DLD1 (cell line): ENCODE results near the gene AFTPH.

Source experiments
- in situ Hi-C: cut with HindIII; loops from 2 replicates; pipeline ENCODE4 v1.10.0; 2017; ENCODE audit warnings: low sequenced_read_pairs

The AFTPH gene

DNA sequence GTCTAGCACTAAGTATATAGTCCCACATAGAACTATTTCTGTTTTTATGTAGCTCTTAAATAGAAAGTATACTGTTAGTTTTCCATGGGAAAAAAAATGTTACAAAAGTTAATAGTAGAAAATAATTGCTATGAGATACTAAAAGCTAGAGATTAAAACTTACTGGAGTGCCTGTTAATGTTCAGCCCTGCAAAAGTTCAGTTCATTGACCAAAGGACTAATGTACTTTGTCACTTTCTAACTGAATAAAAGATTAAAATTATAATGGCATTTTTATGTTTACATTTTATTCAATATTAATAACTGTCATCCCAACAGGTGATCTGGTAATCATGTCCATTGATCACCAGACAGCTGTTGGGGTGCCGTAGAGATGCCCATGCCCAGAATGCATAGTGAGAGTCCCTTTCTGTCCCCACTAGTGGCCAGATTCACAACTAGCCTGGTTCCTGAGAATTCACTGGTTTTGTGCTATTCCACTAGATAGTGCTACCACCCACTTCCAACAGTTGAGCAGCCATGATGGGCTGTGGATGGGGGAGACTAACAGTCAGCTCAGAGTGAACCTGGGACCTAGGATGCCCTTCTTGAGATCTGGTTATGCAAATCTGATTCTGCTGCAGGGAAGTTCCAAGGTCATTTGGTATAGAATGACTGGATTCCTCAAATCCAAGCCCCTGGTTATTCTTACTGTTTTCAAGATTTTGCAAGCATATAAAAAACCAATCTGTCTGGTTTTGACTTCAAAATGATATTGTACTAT is 57.8 kb downstream of the AFTPH start:
- in situ Hi-C loops, result no loop called here

DNA sequence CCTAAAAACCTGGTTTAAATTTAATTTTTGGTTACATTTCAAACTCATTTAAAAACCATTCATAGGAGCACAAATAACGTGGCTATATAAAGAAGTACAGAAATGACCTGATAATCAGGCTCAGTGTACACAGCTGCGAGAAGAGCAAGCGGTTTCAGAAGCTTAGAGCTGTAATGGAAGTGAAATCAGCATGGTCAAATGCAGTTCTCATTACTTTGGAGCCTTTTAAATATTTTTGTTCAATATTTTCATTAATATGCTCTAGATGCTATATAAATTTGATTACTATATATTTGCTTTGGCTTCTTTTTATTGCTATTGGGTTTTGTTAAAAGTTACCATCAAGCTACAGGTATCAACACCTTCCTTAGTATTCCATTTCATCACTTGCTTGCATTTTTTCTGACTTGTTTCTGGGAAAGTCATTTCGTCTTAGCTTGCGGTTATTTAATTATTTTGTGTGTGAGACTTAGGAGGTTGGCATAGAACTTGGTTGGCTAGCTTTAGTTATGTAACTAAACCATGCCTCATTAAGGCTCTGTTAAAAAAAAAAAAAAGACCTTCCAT is 58.7 kb downstream of the AFTPH start:
- in situ Hi-C loops, result no loop called here

GRCh38 chr2:64586054-64586453 is 61.9 kb downstream of the AFTPH start:
- in situ Hi-C loops, result no loop called here

DNA sequence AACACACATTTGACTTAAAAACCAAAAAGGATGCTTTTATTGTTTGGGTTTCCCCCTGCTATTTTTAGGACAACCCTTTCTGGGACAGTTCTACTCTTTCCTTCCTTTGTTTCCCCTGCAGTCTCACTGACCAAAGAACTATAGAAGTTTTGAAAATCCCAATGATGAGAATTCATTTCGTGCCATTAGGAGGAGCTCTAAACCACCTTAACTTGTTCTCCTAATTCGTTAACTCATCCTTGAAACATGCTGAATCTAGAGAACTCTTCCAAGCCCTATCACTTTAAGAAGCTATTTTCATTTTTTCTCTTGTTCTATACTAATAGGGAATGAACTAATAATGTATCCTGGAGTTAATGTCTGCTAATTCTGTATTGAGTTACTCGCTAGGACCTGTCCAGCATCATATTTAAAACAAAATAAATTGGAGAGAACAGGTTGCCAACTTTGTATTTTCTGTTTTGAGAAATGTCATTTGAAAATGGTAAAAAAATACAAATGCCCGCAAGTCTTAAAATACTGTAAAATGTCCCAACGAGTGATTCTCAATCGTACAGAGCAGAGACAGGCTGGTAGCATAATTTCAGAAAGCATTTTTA is 62.9 kb downstream of the AFTPH start:
- in situ Hi-C loops, result no loop called here

GRCh38 chr2:64587561-64587960 is 63.4 kb downstream of the AFTPH start:
- in situ Hi-C loops, result no loop called here

- in situ Hi-C loops, result no loop called here
These were observed 67.1 kb downstream of the AFTPH start for GRCh38 chr2:64591188-64591587.

DNA sequence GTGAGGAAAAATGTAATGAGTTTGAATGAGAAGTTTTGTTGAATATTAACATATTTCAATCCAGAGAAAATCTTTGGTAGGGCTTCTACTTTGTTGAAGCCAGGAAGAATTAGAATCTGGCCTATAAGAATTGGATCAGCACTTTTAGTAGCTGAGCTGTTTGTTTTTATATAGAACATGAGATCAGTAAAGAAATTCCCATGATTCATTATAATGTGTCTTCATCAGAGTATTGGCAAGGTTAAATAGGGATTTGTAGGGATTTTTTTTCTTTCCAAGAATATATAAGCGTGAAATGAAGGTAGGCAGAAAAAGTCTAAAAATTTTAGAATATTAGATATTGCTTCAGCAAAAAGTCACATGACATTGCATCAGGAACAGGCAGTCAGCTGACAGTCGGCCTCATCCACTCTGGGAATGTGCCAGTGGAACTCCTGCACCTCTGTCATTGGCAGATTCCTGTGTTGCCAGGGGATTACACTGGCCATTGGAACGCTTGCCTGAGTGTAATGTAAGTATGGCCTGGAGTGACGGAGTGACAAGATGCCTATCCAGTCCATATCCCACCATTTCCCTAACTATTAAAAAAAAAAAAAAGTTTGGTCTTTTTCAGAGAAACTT is 69.0 kb downstream of the AFTPH start:
- in situ Hi-C loops, result no loop called here

DNA sequence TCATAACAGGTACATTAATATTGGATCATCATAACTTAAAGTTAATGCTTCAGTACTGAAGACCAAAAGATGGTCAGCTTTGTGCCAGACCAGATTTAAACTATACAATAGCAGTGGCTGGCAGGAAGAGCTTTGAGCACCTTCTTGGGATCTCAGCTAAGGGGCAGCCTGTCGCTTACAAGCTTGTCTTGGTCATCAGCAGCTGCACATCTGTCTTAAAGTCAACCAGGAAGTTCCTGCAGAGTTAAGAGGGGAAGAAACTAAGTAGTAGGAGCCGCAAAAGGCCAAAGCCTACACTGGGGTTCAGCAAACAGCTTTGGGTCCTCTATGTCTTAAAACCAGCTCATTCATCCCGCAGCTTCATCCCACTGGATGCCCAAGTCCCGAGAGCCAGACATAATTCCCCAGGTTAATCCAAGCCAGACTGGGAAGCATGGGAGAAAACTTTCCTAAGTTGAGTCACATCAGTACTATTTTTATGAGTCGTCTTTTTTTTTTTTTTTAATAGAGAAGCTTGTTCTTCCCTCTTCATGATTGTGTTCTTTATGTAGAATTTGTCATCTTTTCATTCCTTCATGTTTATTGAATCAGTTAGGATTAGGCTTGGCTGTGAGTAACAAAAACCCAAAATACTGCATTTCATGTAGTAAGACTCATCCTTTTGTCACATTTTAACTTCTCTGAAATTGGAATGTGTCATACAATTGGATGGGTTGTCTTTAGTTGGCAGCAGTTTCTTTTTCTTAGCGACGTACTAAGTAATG is 70.3 kb downstream of the AFTPH start:
- in situ Hi-C loops, result no loop called here

DNA sequence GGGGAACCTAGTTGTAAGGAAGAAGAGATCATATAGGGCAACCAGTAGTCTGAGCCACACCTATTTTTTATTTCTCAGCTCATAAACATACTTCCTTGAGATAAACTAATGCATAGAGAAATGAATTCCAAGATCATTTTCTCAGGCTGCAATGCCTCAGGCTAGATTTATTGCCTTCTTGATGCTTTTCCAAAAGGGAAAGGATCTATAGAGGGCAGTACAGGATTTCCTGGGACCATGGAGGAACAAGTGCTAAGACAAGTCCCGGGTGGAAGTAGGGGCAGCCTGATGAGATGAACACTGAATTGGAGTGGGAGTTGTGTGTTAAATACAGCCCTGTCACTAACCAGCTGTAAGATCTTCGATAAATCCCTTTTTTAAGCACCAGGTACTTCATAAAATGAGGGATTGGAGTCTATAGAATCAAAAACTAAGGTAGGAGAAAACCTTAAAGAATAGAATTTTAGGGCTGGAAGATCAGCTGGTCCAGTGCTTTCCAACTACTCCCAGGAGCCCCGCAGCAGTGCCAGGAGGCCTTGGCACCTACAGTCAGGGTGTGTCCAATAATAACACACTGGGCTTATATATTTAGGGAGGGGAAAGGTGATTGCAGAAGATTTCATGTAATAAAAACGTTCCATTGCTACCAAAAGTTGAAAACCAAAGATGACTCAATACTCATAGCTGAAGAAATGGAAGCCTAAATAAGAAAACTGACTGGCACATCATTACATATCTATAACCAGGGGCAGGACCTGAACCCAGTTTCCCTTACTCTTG is 71.5 kb downstream of the AFTPH start:
- in situ Hi-C loops, result no loop called here

DNA sequence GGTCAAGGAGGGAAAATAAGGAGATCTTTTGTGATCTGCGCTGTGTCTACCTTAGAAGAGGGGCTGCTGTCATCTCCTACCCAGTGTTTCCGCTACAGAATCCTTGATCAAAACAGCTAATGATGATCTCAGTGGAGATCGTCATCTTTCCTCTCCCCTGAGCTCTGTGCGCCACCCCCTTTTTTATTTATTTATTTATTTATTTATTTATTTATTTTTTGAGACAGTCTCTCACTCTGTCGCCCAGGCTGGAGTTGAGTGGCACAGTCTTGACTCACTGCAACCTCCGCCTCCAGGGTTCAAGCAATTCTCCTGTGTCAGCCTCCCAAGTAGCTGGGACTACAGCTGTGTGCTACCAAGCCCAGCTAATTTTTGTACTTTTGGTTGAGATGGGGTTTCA is 74.1 kb downstream of the AFTPH start:
- in situ Hi-C loops, result no loop called here

DNA sequence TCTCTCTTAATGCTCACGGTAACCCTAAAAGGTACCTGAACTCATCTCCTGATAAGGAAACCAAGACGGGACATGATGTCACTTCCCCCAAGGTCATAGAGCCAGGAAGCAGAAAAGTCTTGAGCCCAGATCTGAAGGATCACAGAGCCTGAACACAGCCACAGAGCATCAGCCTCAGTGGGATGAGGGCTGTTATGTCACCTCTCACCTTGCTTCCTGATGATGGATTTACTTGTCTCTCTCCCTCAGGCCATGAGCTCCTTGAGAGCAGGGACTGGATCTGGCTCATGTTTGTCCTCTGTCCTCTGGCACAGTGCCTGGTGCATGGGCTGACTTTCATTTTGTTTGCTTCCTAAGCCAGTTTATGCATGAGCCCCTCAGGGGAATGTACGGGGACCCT is 75.3 kb downstream of the AFTPH start:
- in situ Hi-C loops, result no loop called here

- in situ Hi-C loops, result no loop called here
These were observed 77.1 kb downstream of the AFTPH start for GRCh38 chr2:64601034-64601754.

DNA sequence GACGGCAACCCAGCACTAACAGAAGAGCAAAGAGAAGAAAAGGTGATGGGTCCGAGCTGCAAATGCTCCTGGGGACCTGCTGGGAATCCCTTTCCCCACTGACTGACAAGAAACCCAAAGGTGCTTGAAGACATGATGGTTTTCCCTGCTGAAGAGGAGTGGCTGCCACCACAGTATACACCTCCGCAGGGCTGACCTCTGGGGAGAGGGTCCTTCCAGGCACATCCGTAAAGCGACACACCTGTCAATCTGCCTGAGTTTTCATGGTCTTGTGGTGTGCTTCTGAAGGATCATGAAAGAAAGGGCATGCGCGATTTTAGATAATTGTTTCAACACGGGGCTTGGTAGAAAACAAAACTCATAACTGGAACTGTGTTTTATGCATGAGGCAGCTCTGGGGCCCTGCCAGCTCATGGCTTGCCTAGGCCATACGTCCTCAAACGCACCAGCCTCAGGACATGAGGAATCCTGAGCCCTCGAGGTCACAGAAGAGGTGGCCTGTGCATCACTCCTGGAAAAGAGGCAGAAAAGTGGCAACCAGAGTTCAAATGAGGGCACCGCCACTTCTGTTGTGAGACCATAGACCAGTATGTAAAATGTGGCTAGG is 77.8 kb downstream of the AFTPH start:
- in situ Hi-C loops, result no loop called here

GRCh38 chr2:64602436-64602835 is 78.3 kb downstream of the AFTPH start:
- in situ Hi-C loops, result no loop called here

DNA sequence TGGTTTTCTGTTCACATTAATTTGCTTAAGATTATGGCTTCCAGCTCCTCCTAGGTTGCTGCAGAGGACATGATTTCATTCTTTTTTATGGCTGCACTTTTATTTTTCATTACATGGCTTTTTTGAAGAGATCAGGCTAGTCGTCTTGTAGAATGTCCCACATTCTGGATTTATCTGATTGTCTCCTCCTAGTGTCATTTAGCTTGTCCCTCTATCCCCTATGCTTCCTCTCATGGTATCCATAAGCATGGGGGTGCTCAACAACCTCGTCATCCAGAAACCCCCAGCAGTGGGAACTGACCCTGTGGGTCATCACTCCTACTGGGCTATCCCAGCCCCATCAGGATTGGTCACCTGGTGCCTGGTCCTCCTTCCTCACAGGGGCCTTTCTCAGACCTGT is 80.0 kb downstream of the AFTPH start:
- in situ Hi-C loops, result no loop called here

DNA sequence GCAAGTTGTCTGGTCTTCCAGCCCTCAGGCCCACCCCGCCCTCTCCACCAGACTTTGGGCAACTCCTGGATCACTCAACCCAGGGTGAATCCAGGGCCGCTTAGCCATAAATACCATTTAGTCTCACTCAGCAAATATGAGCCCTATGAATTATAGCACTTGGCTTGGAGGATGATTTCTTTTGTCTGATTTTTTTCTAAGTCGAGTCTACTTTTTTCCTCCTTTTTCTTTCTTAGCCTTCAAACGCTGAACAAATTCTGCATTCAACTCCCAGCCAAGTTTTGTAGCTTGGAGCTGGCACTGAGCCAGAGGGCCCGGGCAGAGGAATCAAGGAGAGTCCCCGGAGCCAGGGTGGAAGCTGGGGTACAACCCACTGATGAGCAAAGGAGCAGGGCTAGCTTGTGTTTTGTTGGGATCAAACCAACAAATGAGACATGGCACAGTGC is 80.9 kb downstream of the AFTPH start:
- in situ Hi-C loops, result no loop called here

GRCh38 chr2:64605991-64606478 is 81.9 kb downstream of the AFTPH start:
- in situ Hi-C loops, result no loop called here

- in situ Hi-C loops, result no loop called here
These were observed 82.6 kb downstream of the AFTPH start for GRCh38 chr2:64606479-64607363.
